Measurements from ENCODE around the gene SUB1.
"Not testable (repeated sequence)": the region's sequence is repeated elsewhere in the genome, so short reads cannot be mapped to it uniquely, and the experiment has no call there.

Gene SUB1

DNA sequence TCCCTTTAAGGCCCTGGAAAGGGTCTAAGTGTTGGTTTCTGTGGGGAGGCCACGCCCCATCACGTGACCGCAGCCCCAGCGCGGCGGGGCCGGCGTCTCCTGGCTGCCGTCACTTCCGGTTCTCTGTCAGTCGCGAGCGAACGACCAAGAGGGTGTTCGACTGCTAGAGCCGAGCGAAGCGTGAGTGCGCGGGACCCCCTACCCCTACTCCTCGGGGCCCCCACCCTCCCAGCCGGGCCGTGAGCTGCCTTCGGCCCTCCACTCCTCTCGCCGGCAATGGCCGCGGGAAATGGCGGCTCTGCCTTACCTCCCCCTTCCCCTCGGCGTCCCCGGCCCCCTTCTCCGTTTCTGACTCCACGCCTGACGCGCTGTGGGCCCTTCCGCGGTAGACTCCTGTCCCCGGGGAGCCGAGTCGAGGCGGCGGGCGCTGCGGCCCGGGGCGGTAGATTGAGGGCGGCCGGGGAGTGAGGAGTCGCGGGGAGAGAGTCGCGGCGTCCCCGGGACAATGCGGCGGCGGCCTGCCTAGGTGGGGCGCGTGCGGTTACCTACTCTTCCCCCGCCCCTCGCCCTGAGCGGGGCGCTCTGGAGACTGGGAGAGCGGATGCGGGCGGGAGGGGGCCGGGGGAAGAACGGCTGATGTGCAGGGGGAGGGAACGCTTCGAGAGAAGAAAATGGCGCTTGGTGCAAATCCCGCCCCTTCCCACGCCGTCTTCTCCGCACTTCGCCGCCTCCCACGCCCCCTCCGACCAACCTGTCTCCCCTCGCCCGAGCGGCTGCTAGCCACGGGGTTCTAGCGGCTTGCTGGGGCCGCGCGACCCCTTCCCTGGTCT is at the start of gene SUB1:
TSS of gene SUB1 (plus strand) at position 112 of the 830 bp plus-strand sequence. CDS start 2,956 bp downstream, outside the sequence.
- peak; percentile 10 to 93 (median 85) for DNase-seq

DNA sequence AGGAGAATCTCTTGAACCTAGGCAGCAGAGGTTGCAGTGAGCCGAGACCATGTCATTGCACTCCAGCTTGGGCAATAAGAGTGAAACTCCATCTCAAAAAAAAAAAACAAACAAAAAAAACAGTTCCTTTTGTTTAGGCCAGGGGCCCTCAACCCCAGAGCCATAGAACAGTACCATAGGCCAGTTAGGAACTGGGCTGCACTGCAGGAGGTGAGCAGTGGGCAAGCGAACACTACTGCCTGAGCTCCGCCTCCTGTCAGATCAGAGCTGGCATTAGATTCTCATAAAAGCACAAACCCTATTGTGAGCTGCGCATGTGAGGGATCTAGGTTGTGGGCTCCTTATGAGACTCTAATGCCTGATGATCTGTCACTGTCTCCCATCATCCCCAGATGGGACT is 49.1 kb upstream of the SUB1 start:
- DNase-seq: no peak

GRCh38 chr5:32537437-32538029 is 47.8 kb upstream of the SUB1 start:
- DNase-seq: not testable (repeated sequence)

GRCh38 chr5:32538031-32538547 is 47.3 kb upstream of the SUB1 start:
- DNase-seq: no peak

DNA sequence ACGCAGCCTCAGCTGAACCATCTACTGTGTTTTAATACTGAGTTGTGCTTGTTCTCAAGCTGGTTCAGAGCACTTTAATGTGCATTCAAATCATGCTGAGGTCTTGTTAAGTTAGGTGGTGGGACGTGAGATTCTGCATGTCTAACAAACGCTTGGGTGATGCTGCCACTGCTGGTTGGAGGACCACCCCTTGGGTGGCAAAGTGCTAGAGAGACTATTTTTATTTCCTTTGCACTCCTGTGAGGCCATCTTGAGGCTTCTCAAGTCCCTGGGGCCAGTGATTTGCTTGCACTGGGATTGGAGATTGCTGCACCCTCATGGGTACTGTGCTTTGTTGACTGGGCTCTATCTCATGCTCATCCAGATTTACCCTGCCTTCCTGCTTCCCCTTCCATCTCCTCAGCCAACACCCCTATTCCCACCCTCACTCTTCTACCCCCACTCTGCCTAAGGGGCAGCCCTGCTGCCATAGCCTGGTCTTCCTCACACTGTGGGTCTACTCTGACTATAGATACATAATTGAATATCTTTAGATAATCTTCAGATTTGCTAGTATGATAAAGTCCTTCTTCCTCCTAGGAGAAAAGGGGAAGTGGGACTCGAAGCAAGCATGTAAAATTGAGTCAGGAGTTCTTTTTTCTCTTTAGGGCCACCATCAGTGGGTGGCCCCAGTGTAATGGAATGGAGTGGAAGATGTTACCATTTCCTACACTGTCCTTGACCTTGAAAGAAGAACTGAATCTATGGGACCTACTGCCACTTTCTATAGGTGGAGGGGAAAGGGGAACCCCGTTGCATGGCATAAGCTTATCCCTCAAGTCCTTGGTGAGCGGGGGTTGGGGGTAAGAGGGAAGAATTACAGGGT is 45.1 kb upstream of the SUB1 start:
- no peak for DNase-seq

DNA sequence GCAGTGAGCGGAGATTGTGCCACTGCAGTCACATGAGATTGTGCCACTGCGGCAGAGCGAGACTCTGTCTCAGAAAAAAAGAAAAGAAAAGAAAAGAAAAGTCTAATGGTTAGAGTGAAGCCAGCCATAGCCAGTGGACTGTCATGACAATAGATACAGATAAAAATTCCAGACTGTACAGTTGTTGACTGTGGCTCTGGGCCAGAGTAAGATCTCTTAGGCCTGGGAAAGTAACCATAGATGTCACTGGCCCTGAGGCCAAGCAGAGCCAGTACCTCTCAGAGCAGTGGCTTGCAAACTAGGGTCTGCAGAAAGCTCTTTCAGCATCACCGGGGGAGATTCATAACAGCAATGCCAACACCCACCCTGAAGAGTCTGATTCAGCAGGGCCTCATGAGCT is 44.1 kb upstream of the SUB1 start:
- no peak for DNase-seq

DNA sequence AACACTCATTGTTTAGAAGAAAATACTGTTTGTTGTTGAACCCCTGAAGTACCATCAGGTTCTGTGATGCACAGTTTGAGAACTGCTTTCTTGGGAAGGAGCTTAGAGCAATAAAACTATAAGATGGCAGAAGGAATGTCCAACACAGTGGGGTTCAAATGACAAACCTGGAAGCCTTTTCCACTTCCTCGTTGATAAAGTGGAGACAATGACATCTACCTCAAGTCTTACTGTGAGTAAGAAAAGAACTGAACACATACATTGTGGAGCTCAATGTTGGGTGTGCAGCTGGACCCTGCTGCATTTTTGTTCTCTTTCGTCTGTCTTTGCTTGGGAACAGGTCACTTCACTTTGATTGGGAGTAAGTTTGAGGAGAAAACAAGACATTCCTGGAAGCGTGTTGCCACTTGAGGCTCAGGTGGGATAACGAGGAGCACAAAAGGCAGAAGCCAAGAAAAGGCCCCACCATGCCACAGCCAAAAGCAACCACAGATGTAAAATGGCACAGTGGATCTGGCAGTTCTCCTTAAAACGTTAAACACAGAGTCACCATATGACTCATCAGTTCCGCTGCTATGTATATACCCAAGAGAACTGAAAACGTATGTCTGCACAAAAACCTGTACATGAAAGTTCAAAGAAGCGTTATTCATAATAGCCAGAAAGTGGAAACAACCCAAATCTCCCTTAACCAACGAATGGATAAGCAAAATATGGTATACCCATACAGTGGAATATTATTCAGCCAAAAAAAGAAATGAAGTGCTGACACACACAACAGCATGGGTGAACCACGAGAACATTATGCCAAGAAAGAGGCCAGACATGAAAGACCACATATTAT is 42.9 kb upstream of the SUB1 start:
- DNase-seq: no peak

- no peak for DNase-seq
Measured at GRCh38 chr5:32543291-32543690, 42.1 kb upstream of the SUB1 start.

- DNase-seq: no peak
Measured at GRCh38 chr5:32545102-32545800, 40.1 kb upstream of the SUB1 start.

- no peak for DNase-seq
Measured at GRCh38 chr5:32551194-32551593, 34.2 kb upstream of the SUB1 start.

DNA sequence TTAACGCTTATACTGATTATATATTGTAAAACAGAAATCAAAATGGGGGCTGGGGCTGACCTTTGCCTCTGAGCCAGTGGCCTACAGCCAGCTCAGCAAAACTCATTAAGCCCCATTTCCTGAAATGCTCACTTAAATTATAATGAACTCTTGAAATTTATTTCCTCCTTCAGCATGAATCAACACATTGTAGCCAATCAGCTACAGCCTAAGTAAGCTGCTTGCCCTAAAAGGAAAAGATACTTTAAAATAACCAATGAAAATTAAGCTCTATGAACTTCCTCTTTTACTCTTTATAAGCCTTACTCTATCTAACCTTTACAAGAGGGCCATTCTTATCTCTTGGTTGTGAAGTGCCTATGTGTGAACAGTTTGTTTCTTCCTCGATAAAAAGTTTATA is 33.5 kb upstream of the SUB1 start:
- DNase-seq: no peak

- DNase-seq: not testable (repeated sequence)
Measured at GRCh38 chr5:32552491-32552890, 32.9 kb upstream of the SUB1 start.

DNA sequence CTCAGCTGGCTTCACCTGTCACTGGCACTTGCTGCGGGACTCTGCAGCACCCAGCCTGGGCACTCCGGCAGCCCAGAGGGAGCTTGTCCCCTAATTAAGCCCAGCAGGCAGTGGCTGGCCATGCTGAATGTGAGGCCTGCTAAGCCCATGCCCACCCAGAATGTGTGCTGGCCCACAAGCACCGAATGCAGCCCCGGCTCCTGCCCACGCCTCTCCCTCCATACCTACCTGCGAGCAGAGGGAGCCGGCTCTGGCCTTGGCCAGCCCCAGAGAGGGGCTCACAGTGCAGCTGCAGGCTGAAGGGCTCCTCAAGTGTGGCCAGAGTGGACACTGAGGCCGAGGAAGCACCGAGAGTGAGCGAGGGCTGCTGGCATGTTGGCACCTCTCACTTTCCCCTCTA is 32.4 kb upstream of the SUB1 start:
- DNase-seq: no peak

DNA sequence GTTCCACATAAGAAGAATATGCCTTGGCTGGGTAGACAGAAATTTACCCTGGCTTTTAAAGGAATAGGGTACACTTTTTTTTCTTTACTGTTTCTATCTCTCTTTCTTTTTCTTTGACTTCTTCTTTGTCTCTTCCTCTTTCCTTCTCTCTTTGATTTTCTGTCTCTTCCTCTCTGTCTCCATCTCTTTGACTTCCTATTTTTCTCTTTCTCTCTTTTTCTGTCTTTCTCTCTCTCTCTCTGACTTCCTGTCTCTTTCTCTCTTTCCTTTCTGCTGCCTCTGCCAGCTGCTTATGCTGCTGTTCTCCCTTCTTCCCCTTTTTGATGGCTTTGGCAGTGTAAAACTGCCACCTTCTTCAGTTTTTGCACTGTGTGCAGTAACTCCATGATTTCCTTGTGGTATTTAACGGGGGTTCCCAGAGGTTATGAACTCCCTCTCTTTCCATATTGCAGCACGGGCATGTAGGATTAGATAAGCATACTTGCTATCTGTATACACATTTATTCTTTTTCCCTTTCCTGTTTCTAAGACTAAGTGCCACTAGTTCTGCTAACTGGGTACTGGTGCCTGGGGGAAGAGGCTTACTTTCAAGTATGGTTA is 31.1 kb upstream of the SUB1 start:
- not testable (repeated sequence) for DNase-seq

GRCh38 chr5:32556543-32556942 is 28.8 kb upstream of the SUB1 start:
- not testable (repeated sequence) for DNase-seq

GRCh38 chr5:32559411-32559810 is 25.9 kb upstream of the SUB1 start:
- no peak for DNase-seq

DNA sequence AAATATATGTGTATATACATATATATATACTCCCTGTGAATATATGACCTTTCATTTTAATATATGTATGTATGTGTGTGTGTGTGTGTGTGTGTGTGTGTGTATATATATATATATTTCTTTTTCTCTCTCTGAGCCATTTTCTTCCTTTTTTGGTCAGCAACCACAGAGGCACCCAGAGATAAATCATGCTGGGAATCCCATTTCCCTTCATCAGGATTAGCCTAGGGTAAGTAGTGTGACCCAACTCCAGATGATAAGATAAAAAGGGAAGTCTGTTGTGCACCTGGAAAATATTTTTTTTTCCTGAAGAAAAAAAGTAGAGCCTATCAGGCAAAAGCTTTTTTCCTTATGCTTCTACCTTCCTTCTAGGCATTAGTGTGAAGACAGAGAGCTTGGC is 25.4 kb upstream of the SUB1 start:
- no peak for DNase-seq

- no peak for DNase-seq
Measured at GRCh38 chr5:32562056-32562455, 23.3 kb upstream of the SUB1 start.

DNA sequence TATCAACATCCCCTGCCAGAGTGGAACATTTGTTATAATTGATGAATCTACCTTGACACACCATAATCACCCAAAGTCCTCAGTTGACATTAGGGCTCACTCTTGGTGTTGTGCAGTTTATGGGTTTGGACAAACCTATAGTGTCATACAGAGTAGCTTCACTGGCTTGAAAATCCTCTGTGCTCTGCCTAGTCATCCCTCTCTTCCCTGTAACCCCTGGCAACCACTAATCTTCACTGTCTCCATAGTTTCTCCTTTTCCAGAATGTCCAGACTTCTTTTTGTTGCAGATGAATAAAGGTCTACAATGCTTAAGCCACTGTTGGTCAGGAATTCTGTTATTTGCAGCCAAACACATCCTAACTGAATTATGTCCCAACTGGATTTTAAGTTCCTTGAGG is 22.5 kb upstream of the SUB1 start:
- no peak for DNase-seq

- DNase-seq: no peak
Measured at GRCh38 chr5:32563614-32564013, 21.7 kb upstream of the SUB1 start.

- no peak for DNase-seq
Measured at GRCh38 chr5:32565145-32565544, 20.2 kb upstream of the SUB1 start.

All from C1 segment of cervical spinal cord (tissue), 14 donors.